H1 (cell line): ENCODE results near the gene VPS13C. TPM values are rescaled to one million over a fixed set of nuclear protein-coding genes. Genes with fewer than 3 reads are reported as not detected.

Source experiments
- CHD7 ChIP-seq: fragments of 300-600 bp; sonication (generic); IDR thresholded peaks from 2 replicates; pipeline ENCODE4 v1.7.1; 2012; ENCODE audit warnings: low read length, moderate library complexity, mild to moderate bottlenecking, inconsistent platforms; ENCODE audit not compliant: insufficient replicate concordance
- HDAC6 ChIP-seq: IDR thresholded peaks from one replicate; pipeline ENCODE4 v1.7.1; 2012; ENCODE audit warnings: low read depth, mild to moderate bottlenecking, inconsistent platforms, low read length, moderate library complexity
- MAX ChIP-seq: IDR thresholded peaks from 2 replicates; pipeline ENCODE4 v1.6.1; 2012; ENCODE audit warnings: inconsistent platforms
- PHF8 ChIP-seq: fragments of 200-600 bp; sonication (generic); conservative IDR thresholded peaks from 2 replicates; pipeline ENCODE4 v1.7.1; 2012; ENCODE audit warnings: low read depth, mild to moderate bottlenecking, inconsistent platforms, low read length, moderate library complexity
- POU5F1 ChIP-seq: IDR thresholded peaks from 2 replicates; pipeline ENCODE4 v1.6.1; 2011; ENCODE audit warnings: low read depth, mild to moderate bottlenecking, low read length, moderate library complexity
- SP4 ChIP-seq: IDR thresholded peaks from 2 replicates; pipeline ENCODE4 v1.6.1; 2012; ENCODE audit warnings: low read length, inconsistent platforms
- TEAD4 ChIP-seq: IDR thresholded peaks from 2 replicates; pipeline ENCODE4 v1.6.1; 2012; ENCODE audit warnings: low read depth, low read length, inconsistent platforms, mixed read lengths
- USF2 ChIP-seq: IDR thresholded peaks from 2 replicates; pipeline ENCODE4 v1.6.1; 2011; ENCODE audit warnings: low read length, improper control_type of control experiment
- YY1 ChIP-seq: IDR thresholded peaks from 2 replicates; pipeline ENCODE4 v1.6.1; 2011; ENCODE audit warnings: low read depth, mild to moderate bottlenecking, low read length
- polyA plus RNA-seq, 7 experiments: library from polyadenylated mRNA; depleted of rRNA in 3 of 7; stranded (reverse) in 5 of 7; unstranded in 2 of 7; fragments of >200 nt in 5 of 7; fragments of 200-250 nt in 2 of 7; gene quantifications; 1 replicate in 5 of 7; 2 replicates in 1 of 7; 4 replicates in 1 of 7; pipeline versions ENCODE4 v1.2.1 to v1.2.3, GENCODE V29; 2011 to 2013; ENCODE audit warnings: missing spikeins in 2 of 7, mixed read lengths in 2 of 7
- total RNA-seq: library from RNA; stranded (reverse); fragmentation: NEBNext Ultra II Directional; extraction: Animal tissue kit (Norgen Biotek cat#: 25700); gene quantifications from 2 replicates; pipeline ENCODE4 v1.2.1, GENCODE V29; 2021

The VPS13C gene
- total and polyA plus RNA-seq, 2 of the 8 experiments (the other 6 are each of a cell fraction or from before 2014, with no cell fraction given) = 4.8 to 18.8 TPM

- TF ChIP-seq CHD7 (no peak), POU5F1 (no peak), PHF8 (no peak), HDAC6 (no peak), SP4 (no peak), USF2 (no peak), TEAD4 (no peak), MAX (no peak), YY1 (no peak)
These were observed 218.8 kb downstream of the VPS13C start (continued) for GRCh38 chr15:61841466-61841865.
